WI38 (cell line): ENCODE results near the gene SLC44A4.

Experiments used
- H3K4me3 ChIP-seq: 2 replicates; pipeline ENCODE4 v1.5.1; 2011; ENCODE audit warnings: low read depth, mild to moderate bottlenecking, control low read depth, low read length
- CTCF ChIP-seq: IDR thresholded peaks from 2 replicates; pipeline ENCODE4 v1.5.1; 2012; ENCODE audit warnings: low read depth, mild to moderate bottlenecking, control low read depth, low read length

The SLC44A4 gene

DNA sequence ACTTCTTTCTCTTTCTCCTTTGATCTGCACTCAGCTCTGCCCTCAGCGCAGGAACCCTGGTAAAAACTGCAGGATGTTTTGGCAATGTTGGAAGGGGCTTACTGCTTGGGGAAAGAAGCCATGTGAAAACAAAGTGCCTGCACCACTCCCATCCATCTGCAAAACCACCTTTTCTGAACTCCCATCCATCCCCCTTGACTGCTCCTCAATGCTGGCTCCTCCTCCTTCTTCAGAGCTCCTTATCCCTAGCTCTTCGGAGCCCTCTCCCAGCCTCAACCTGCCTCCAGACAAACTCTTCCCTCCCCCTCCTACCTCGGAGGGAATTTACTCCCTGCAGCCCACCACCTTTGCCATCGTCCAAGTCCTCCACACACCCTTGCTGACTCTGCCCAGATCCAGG is 27.3 kb upstream of the SLC44A4 start:
- H3K4me3 ChIP-seq = no peak overlapping the region
- no peak for TF ChIP-seq CTCF

DNA sequence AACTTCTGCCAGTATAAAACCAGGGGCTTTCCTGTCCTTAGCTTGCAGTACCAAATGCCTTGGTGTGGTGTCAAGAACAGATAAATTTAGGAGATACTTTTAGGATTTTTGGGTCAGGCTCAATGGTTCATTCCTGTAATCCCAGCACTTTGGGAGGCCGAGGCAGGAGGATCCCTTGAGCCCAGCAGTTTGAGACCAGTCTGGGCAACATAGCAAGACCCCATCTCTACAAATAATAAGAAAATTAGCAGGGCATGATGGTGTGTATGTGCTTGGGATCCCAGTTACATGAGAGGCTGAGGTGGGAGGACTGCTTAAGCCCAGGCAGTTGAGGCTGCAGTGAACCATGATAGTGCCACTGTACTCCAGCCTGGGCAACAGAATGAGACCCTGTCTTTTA is 26.2 kb upstream of the SLC44A4 start:
- no peak for TF ChIP-seq CTCF
- H3K4me3 ChIP-seq = no peak overlapping the region

DNA sequence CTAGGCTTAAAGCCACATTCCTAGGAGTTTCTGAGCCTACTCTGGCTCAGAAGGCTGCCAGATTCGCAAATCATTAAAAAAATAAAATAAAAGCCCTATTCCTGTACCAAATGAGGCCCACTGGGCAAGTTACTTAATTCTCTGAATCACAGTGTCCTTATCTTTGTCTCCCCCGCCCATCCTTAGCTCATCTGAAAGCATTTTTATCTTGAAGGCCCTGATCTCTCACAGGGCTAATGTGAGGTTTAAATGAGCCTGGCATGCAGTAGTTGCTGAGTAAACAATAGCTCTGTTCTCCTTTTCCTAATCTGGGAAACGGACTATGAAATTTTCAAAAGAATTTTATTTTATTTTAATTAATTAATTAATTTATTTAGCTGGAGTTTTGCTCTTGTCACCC is 25.2 kb upstream of the SLC44A4 start:
- TF ChIP-seq CTCF = no peak
- no peak overlapping the region for H3K4me3 ChIP-seq

DNA sequence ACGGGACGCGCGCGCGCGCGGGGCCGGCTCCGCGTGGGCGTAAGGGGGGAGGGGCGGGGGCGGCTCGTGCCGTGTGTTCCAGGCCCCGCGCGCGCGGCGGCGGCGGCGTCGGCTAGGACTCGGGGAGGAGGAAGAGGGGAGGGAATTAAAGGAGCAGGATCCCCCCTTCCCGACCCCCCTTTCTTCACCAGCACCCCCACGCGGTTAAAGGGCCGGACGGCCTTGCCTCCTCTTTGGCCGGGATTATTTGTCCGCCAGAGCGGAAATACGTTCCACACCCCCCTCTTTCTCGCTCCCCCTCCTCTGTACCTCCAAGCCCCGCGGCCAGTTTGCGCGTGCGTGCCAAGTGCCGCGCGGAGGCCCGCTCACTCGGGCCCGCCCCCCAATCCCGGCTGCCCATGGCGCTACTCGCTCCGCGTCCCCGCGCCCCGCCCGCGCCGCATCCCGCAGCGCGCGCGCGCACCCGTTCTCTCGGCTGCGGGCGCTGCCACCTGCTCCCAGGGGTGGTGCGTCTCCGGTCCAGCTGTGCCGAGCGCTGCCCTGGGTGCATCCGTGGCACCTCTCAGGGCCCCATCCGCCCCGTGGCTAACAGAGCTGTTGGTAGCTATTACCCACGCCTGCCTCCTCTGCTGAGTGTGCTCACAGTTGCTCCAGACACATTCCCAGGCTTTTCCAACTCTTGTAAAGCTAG is 23.3 kb upstream of the SLC44A4 start, which contains the start of gene ZBTB12:
ZBTB12 (minus strand) TSS at position 134 of the 691 bp plus-strand sequence. CDS start 781 bp downstream, outside the sequence.
- no peak for TF ChIP-seq CTCF
- H3K4me3 ChIP-seq = peak within 1 kb of the TSS; percentile 64

- H3K4me3 ChIP-seq = peak overlapping the region; percentile 64
- no peak for TF ChIP-seq CTCF
These were observed 22.7 kb upstream of the SLC44A4 start for GRCh38 chr6:31901415-31901952.

- TF ChIP-seq CTCF = no peak
- peak overlapping the region; percentile 64 for H3K4me3 ChIP-seq
These were observed 22.2 kb upstream of the SLC44A4 start for GRCh38 chr6:31900917-31901414.
